H1 (cell line): Measurements from ENCODE around the gene LRTM2. TPM values are rescaled to one million over a fixed set of nuclear protein-coding genes. Genes with fewer than 3 reads are reported as not detected.
A peak's percentile ranks its signal among the peaks of the same experiment; 100 is the strongest.

ENCODE experiments used
- CTCF ChIA-PET: fragments of 300-600 bp; sonication (Branson Sonifier 250); formaldehyde crosslinking; loops from one replicate; lab custom pipeline; 2021; ENCODE audit not compliant: partially characterized antibody; lab: Charles Lee
- POLR2A ChIA-PET: fragments of 300-600 bp; sonication (Branson Sonifier 250); formaldehyde crosslinking; loops from one replicate; lab custom pipeline; 2021; ENCODE audit warnings: inconsistent platforms; ENCODE audit not compliant: partially characterized antibody; lab: Charles Lee
- DNase-seq, 2 experiments: peaks; one replicate each; pipeline versions ENCODE4 v3.0.0 to v3.0.0-alpha.2; 2010 to 2022; ENCODE audit warnings: low spot score in 2 of 2, low read depth in 1 of 2, mixed read lengths in 1 of 2
- FAIRE-seq: peaks from 2 replicates; lab custom pipeline; 2011; peaks lifted over from hg19 to GRCh38; lab: Jason Lieb, UNC
- H2AFZ ChIP-seq: 2 replicates; pipeline ENCODE4 v1.8.1; 2012; ENCODE audit warnings: low read length, inconsistent platforms
- H2AK5ac ChIP-seq: 2 replicates; pipeline ENCODE4 v1.6.1; 2013; ENCODE audit warnings: low read depth, low read length
- H2BK120ac ChIP-seq: replicated peaks from 2 replicates; pipeline ENCODE3; 2013; ENCODE audit warnings: low read depth, low read length, inconsistent platforms
- H2BK12ac ChIP-seq: 2 replicates; pipeline ENCODE4 v1.6.1; 2013; ENCODE audit warnings: low read depth, low read length
- H2BK15ac ChIP-seq: 2 replicates; pipeline ENCODE4 v1.6.1; 2013; ENCODE audit warnings: low read length
- H2BK20ac ChIP-seq: 2 replicates; pipeline ENCODE4 v1.6.1; 2013; ENCODE audit warnings: low read length
- H2BK5ac ChIP-seq: 2 replicates; pipeline ENCODE4 v1.6.1; 2013; ENCODE audit warnings: low read depth, low read length
- H3K14ac ChIP-seq: 2 replicates; pipeline ENCODE4 v1.6.1; 2013; ENCODE audit warnings: inconsistent platforms; ENCODE audit not compliant: insufficient read length
- H3K18ac ChIP-seq: 2 replicates; pipeline ENCODE4 v1.6.1; 2013; ENCODE audit warnings: low read length; ENCODE audit errors: extremely low read depth
- H3K23ac ChIP-seq: 2 replicates; pipeline ENCODE4 v1.6.1; 2013; ENCODE audit warnings: inconsistent platforms; ENCODE audit not compliant: insufficient read length
- H3K23me2 ChIP-seq: 2 replicates; pipeline ENCODE4 v1.6.1; 2013; ENCODE audit warnings: low read depth, low read length
- H3K27ac ChIP-seq: 2 replicates; pipeline ENCODE4 v1.6.1; 2011; ENCODE audit warnings: low read depth, low read length, inconsistent platforms
- H3K27me3 ChIP-seq, 4 experiments: replicated peaks in 1 of 4; 1 replicate in 1 of 4; 2 replicates in 3 of 4; pipeline versions ENCODE4 v1.6.1 to v1.8.1; 2011 to 2013; ENCODE audit warnings: low read length in 3 of 4, mild to moderate bottlenecking in 3 of 4, inconsistent platforms in 2 of 4, mixed read lengths in 2 of 4, moderate library complexity in 1 of 4; ENCODE audit not compliant: control insufficient read depth in 3 of 4, insufficient read depth in 3 of 4; ENCODE audit errors: extremely low read depth in 1 of 4
- H3K36me3 ChIP-seq, 4 experiments: 2 replicates each; pipeline versions ENCODE4 v1.6.1 to v1.8.1; 2011 to 2013; ENCODE audit warnings: mild to moderate bottlenecking in 4 of 4, low read length in 3 of 4, moderate library complexity in 2 of 4, control low read depth in 1 of 4, inconsistent platforms in 1 of 4; ENCODE audit not compliant: insufficient read depth in 4 of 4, control insufficient read depth in 2 of 4
- H3K4ac ChIP-seq: replicated peaks from 2 replicates; pipeline ENCODE3; 2013; ENCODE audit warnings: low read length, low read depth, mixed read lengths, inconsistent platforms; ENCODE audit not compliant: insufficient read length
- H3K4me1 ChIP-seq, 4 experiments: replicated peaks in 1 of 4; 1 replicate in 1 of 4; 2 replicates in 3 of 4; pipeline versions ENCODE4 v1.6.1 to v1.8.1; 2011 to 2013; ENCODE audit warnings: low read length in 3 of 4, inconsistent platforms in 2 of 4, mixed read lengths in 1 of 4; ENCODE audit not compliant: insufficient read depth in 4 of 4, control insufficient read depth in 3 of 4
- H3K4me2 ChIP-seq, 2 experiments: 2 replicates each; pipeline versions ENCODE4 v1.6.1 to v1.8.1; 2011 to 2013; ENCODE audit warnings: low read depth in 2 of 2, low read length in 2 of 2, control low read depth in 1 of 2, inconsistent platforms in 1 of 2, mild to moderate bottlenecking in 1 of 2; ENCODE audit not compliant: insufficient read depth in 1 of 2
- H3K4me3 ChIP-seq, 4 experiments: fragments of 200-600, 300-600 bp in 1 of 4; sonication (generic), shearing (Covaris generic), sonication (Bioruptor Twin) in 1 of 4; 2 replicates each; pipeline versions ENCODE4 v1.5.1 to v1.8.1; 2011 to 2016; ENCODE audit warnings: low read length in 4 of 4, low read depth in 3 of 4, control low read depth in 2 of 4, inconsistent platforms in 2 of 4, mild to moderate bottlenecking in 2 of 4, mixed read lengths in 1 of 4, moderate library complexity in 1 of 4; ENCODE audit not compliant: insufficient read depth in 2 of 4; ENCODE audit errors: extremely low read depth in 1 of 4
- H3K56ac ChIP-seq: replicated peaks from 2 replicates; pipeline ENCODE3; 2013; ENCODE audit warnings: low read depth, mild to moderate bottlenecking, mixed read lengths, low read length, inconsistent platforms; ENCODE audit not compliant: insufficient read length
- H3K79me1 ChIP-seq: 2 replicates; pipeline ENCODE4 v1.6.1; 2013; ENCODE audit warnings: low read depth, low read length, control low read depth
- H3K79me2 ChIP-seq, 2 experiments: 2 replicates each; pipeline versions ENCODE4 v1.6.1 to v1.8.1; 2012 to 2013; ENCODE audit warnings: low read length in 2 of 2, mild to moderate bottlenecking in 2 of 2, inconsistent platforms in 1 of 2; ENCODE audit not compliant: insufficient read depth in 2 of 2, control insufficient read depth in 1 of 2
- H3K9ac ChIP-seq, 4 experiments: replicated peaks in 1 of 4; 1 replicate in 1 of 4; 2 replicates in 3 of 4; pipeline versions ENCODE4 v1.6.1 to v1.8.1; 2011 to 2013; ENCODE audit warnings: low read depth in 3 of 4, low read length in 3 of 4, control low read depth in 2 of 4, mild to moderate bottlenecking in 2 of 4, moderate library complexity in 2 of 4, inconsistent platforms in 1 of 4; ENCODE audit errors: extremely low read depth in 1 of 4
- H3K9me3 ChIP-seq, 2 experiments: 2 replicates each; pipeline versions ENCODE4 v1.6.1 to v1.8.1; 2012 to 2013; ENCODE audit warnings: mild to moderate bottlenecking in 2 of 2, moderate library complexity in 2 of 2, control low read depth in 1 of 2, inconsistent platforms in 1 of 2, low read depth in 1 of 2, low read length in 1 of 2, mixed read lengths in 1 of 2; ENCODE audit not compliant: insufficient read depth in 2 of 2
- H4K20me1 ChIP-seq, 2 experiments: replicated peaks in 1 of 2; 2 replicates each; pipeline versions ENCODE3 to v1.8.1; 2011 to 2013; ENCODE audit warnings: inconsistent platforms in 2 of 2, low read length in 2 of 2, mild to moderate bottlenecking in 1 of 2; ENCODE audit not compliant: insufficient read depth in 2 of 2, control insufficient read depth in 1 of 2
- H4K5ac ChIP-seq: 2 replicates; pipeline ENCODE4 v1.6.1; 2013; ENCODE audit warnings: low read length, low read depth, mixed read lengths, inconsistent platforms; ENCODE audit not compliant: insufficient read length
- H4K8ac ChIP-seq: 2 replicates; pipeline ENCODE4 v1.8.0; 2013; ENCODE audit warnings: mild to moderate bottlenecking, moderate library complexity, low read length, inconsistent platforms; ENCODE audit not compliant: insufficient read depth; ENCODE audit errors: extremely low read depth
- H4K91ac ChIP-seq: replicated peaks from 2 replicates; pipeline ENCODE3; 2013; ENCODE audit warnings: low read length, mixed read lengths, inconsistent platforms; ENCODE audit not compliant: insufficient read length
- EZH2 ChIP-seq: fragments of 200-600 bp; sonication (generic); IDR thresholded peaks from 2 replicates; pipeline ENCODE4 v1.7.1; 2012; ENCODE audit warnings: low read depth, mild to moderate bottlenecking, moderate library complexity, low read length, inconsistent platforms; ENCODE audit not compliant: severe bottlenecking
- FOSL1 ChIP-seq: IDR thresholded peaks from 2 replicates; pipeline ENCODE4 v1.6.1; 2011; ENCODE audit warnings: mild to moderate bottlenecking, low read depth, low read length, moderate library complexity; ENCODE audit not compliant: insufficient read depth
- NANOG ChIP-seq: IDR thresholded peaks from 2 replicates; pipeline ENCODE4 v1.6.1; 2011; ENCODE audit warnings: low read length, low read depth, mild to moderate bottlenecking, inconsistent platforms; ENCODE audit not compliant: insufficient read depth, poor library complexity, severe bottlenecking
- PHF8 ChIP-seq: fragments of 200-600 bp; sonication (generic); conservative IDR thresholded peaks from 2 replicates; pipeline ENCODE4 v1.7.1; 2012; ENCODE audit warnings: low read depth, mild to moderate bottlenecking, inconsistent platforms, low read length, moderate library complexity
- POLR2A ChIP-seq, 2 experiments: IDR thresholded peaks; 1 replicate in 1 of 2; 2 replicates in 1 of 2; pipeline ENCODE4 v1.6.1; 2011; ENCODE audit warnings: low read depth in 2 of 2, low read length in 2 of 2, mild to moderate bottlenecking in 2 of 2; ENCODE audit errors: control extremely low read depth in 1 of 2
- POLR2AphosphoS5 ChIP-seq: IDR thresholded peaks from 2 replicates; pipeline ENCODE4 v1.6.1; 2011; ENCODE audit warnings: low read depth, low read length
- RAD21 ChIP-seq, 2 experiments: IDR thresholded peaks in 1 of 2; conservative IDR thresholded peaks in 1 of 2; 2 replicates each; pipeline ENCODE4 v1.6.1; 2011; ENCODE audit warnings: low read depth in 2 of 2, low read length in 2 of 2, improper control_type of control experiment in 1 of 2, inconsistent platforms in 1 of 2, mild to moderate bottlenecking in 1 of 2, moderate library complexity in 1 of 2
- SP2 ChIP-seq: IDR thresholded peaks from 2 replicates; pipeline ENCODE4 v1.6.1; 2012; ENCODE audit warnings: mild to moderate bottlenecking, low read length, inconsistent platforms
- SRF ChIP-seq: IDR thresholded peaks from 2 replicates; pipeline ENCODE4 v1.6.1; 2011; ENCODE audit warnings: mild to moderate bottlenecking, low read depth, low read length, moderate library complexity
- WGBS, 2 experiments: shearing (Covaris generic) in 1 of 2; methylation state at CpG; one replicate each; pipeline versions ENCODE4 v1.1.6 to v1.1.7; 2013 to 2015; ENCODE audit warnings: low lambda C conversion rate in 2 of 2, mixed read lengths in 2 of 2, inconsistent platforms in 1 of 2, low coverage in 1 of 2, missing lambda C conversion rate in 1 of 2; ENCODE audit not compliant: insufficient replicate concordance in 2 of 2, insufficient coverage in 1 of 2, insufficient read length in 1 of 2; ENCODE audit errors: extremely low coverage in 1 of 2, missing lambda C conversion rate in 1 of 2; 5-methylcytosine and 5-hydroxymethylcytosine counted together
- polyA plus RNA-seq, 7 experiments: library from polyadenylated mRNA; depleted of rRNA in 3 of 7; stranded (reverse) in 5 of 7; unstranded in 2 of 7; fragments of >200 nt in 5 of 7; fragments of 200-250 nt in 2 of 7; gene quantifications; 1 replicate in 5 of 7; 2 replicates in 1 of 7; 4 replicates in 1 of 7; pipeline versions ENCODE4 v1.2.1 to v1.2.3, GENCODE V29; 2011 to 2013; ENCODE audit warnings: missing spikeins in 2 of 7, mixed read lengths in 2 of 7
- total RNA-seq: library from RNA; stranded (reverse); fragmentation: NEBNext Ultra II Directional; extraction: Animal tissue kit (Norgen Biotek cat#: 25700); gene quantifications from 2 replicates; pipeline ENCODE4 v1.2.1, GENCODE V29; 2021

The LRTM2 gene
- total and polyA plus RNA-seq, 2 of the 8 experiments (the other 6 are each of a cell fraction or from before 2014, with no cell fraction given), result 0.06 TPM; not detected in 1

- CTCF ChIA-PET, result interaction anchor here (1.1 to 3.0 kb wide), 6 partner anchors 9 to 195 kb away, joined by 3 to 16 read pairs (median 6); no protein-coding TSS in a partner anchor
- WGBS, 2 experiments, result 89% methylated on average over 10 of the region's 10 CpGs; no CpG with 5 or more reads in 1 of the 2 experiments
- H4K5ac ChIP-seq, result no peak overlapping the region
Measured at GRCh38 chr12:1839464-1839863, 19.1 kb downstream of the LRTM2 start.

More at GRCh38 chr12:1839464-1839863, 19.1 kb downstream of the LRTM2 start:
- Histone ChIP-seq H3K56ac (no peak overlapping the region), H2BK20ac (no peak overlapping the region), H3K79me2 (no peaks in the 10 kb centered on the region), H3K36me3 (no peaks in the 10 kb centered on the region), H2AK5ac (no peak overlapping the region), H3K4me3 (no peak overlapping the region), H2BK120ac (no peak overlapping the region), H3K4me1 (peaks cover 0 to 14% (median 6%) of the 10 kb centered on the region in 4 experiments; a peak in 5 of 7 replicates), H2BK12ac (0 out of 2 replicates have a peak overlapping the region, but pooled peaks have one; percentile 19), H2BK15ac (no peak overlapping the region), H3K18ac (no peak overlapping the region), H3K4ac (no peak overlapping the region), H3K79me1 (no peaks in the 10 kb centered on the region), H3K4me2 (no peak overlapping the region), H4K20me1 (no peaks in the 10 kb centered on the region), H4K8ac (no peak overlapping the region), H4K91ac (no peak overlapping the region), H3K27me3 (no peaks in the 10 kb centered on the region), H3K14ac (no peak overlapping the region), H3K9me3 (no peaks in the 10 kb centered on the region), H3K9ac (no peak overlapping the region), H2BK5ac (no peak overlapping the region), H3K23ac (no peak overlapping the region), H3K27ac (no peak overlapping the region), H2AFZ (no peak overlapping the region), H3K23me2 (no peaks in the 10 kb centered on the region)
- POLR2A ChIA-PET, result no interaction called here
- TF ChIP-seq FOSL1 (no peak), EZH2 (no peak), SRF (no peak), NANOG (no peak), POLR2A (IDR thresholded peaks at IDR 0.05; ENCODE audit: control extremely low read depth in 1 of 2, low read depth in 2 of 2, low read length in 2 of 2) (no peak), SP2 (no peak), POLR2AphosphoS5 (no peak), RAD21 (IDR thresholded peaks at IDR 0.05 in 1 of 2, conservative IDR thresholded peaks at IDR 0.05 in 1 of 2; ENCODE audit: low read depth in 2 of 2, low read length in 2 of 2) (no peak), PHF8 (no peak)
- FAIRE-seq, result no peak
- DNase-seq, result no peak
